K562 treated with DMSO at 1 percent for 12 hours (cell line): ENCODE data around the gene SPAG4. TPM values are rescaled to one million over a fixed set of nuclear protein-coding genes. Genes with fewer than 3 reads are reported as not detected.

Experiments used
- total RNA-seq: library from RNA; unstranded; fragments of 300-600 nt; gene quantifications from 2 replicates; pipeline ENCODE4 v1.2.3, GENCODE V29; 2022; ENCODE audit not compliant: insufficient read depth

SPAG4 gene
- 4.8 and 6.1 TPM in 2 replicates for total RNA-seq

GRCh38 chr20:35615667-35616464 is at the start of gene SPAG4:
TSS of gene SPAG4 (plus strand) at chr20:35615829. CDS start at chr20:35616004, 175 bp downstream.

GRCh38 chr20:35664466-35665206 is 49.0 kb downstream of the SPAG4 start, which contains the start of the genes CPNE1 and RBM12:
TSS of gene CPNE1 (minus strand) at chr20:35664900. CDS start at chr20:35632923, 31,977 bp downstream.
TSS of gene RBM12 (minus strand) at chr20:35664900. CDS start at chr20:35655322, 9,578 bp downstream.

Other genes with a start within 250 kb of the SPAG4 start
- 22.2 and 48.6 TPM in 2 replicates for gene UQCC1, start 203.9 kb upstream of the SPAG4 start, total RNA-seq
- gene GDF5, start 177.6 kb upstream of the SPAG4 start, total RNA-seq, result not detected in 2 replicates
- 3.7 and 28.4 TPM in 2 replicates for gene CEP250, start 160.2 kb upstream of the SPAG4 start, total RNA-seq
- not detected in 2 replicates for gene C20orf173, start 86.2 kb upstream of the SPAG4 start, total RNA-seq
- 366 and 377 TPM in 2 replicates for gene ERGIC3, start 73.8 kb upstream of the SPAG4 start, total RNA-seq
- gene CPNE1, start 49.1 kb downstream of the SPAG4 start, total RNA-seq, result 108 and 148 TPM in 2 replicates
- 13.9 and 40.7 TPM in 2 replicates for gene RBM12, start 49.1 kb downstream of the SPAG4 start, total RNA-seq
- 33.3 and 40.4 TPM in 2 replicates for gene NFS1, start 83.5 kb downstream of the SPAG4 start, total RNA-seq
- 216 and 536 TPM in 2 replicates for gene ROMO1, start 83.6 kb downstream of the SPAG4 start, total RNA-seq
- 87.3 and 240 TPM in 2 replicates for gene RBM39, start 126.4 kb downstream of the SPAG4 start, total RNA-seq
- gene PHF20, start 156.2 kb downstream of the SPAG4 start, total RNA-seq, result 20.1 and 44.5 TPM in 2 replicates